MM.1S (cell line): ENCODE data around the gene FGGY.

Experiments
- DNase-seq: peaks from one replicate; pipeline ENCODE4 v3.0.0-alpha.2; 2015
- H2AFZ ChIP-seq: fragments of 300-600 bp; sonication (generic); 2 replicates; pipeline ENCODE4 v1.6.0; 2016; ENCODE audit warnings: antibody characterized with exemption, low read length
- H3F3A ChIP-seq: fragments of 300-600 bp; sonication (generic); 2 replicates; pipeline ENCODE4 v1.6.1; 2016; ENCODE audit warnings: mild to moderate bottlenecking, antibody characterized with exemption, low read length, moderate library complexity, mixed read lengths; ENCODE audit not compliant: insufficient read depth
- H3K27ac ChIP-seq: fragments of 300-600 bp; sonication (generic); 2 replicates; pipeline ENCODE4 v1.5.1; 2016; ENCODE audit warnings: mild to moderate bottlenecking, low read length
- H3K27me3 ChIP-seq: fragments of 300-600 bp; sonication (generic); replicated peaks from 2 replicates; pipeline ENCODE4 v1.6.0; 2016; ENCODE audit warnings: low read length; ENCODE audit not compliant: insufficient read depth
- H3K36me3 ChIP-seq: fragments of 300-600 bp; sonication (generic); replicated peaks from 2 replicates; pipeline ENCODE4 v1.6.1; 2016; ENCODE audit warnings: mild to moderate bottlenecking, low read length, mixed read lengths; ENCODE audit not compliant: insufficient read depth
- H3K4me1 ChIP-seq: fragments of 300-600 bp; sonication (generic); 2 replicates; pipeline ENCODE4 v1.6.1; 2016; ENCODE audit warnings: low read length, mixed read lengths
- H3K4me2 ChIP-seq: fragments of 300-600 bp; sonication (generic); 2 replicates; pipeline ENCODE4 v1.6.0; 2016; ENCODE audit warnings: low read depth, low read length
- H3K4me3 ChIP-seq: fragments of 300-600 bp; sonication (generic); 2 replicates; pipeline ENCODE4 v1.5.1; 2016; ENCODE audit warnings: low read length, mixed read lengths
- H3K79me2 ChIP-seq: fragments of 300-600 bp; sonication (generic); 2 replicates; pipeline ENCODE4 v1.6.1; 2016; ENCODE audit warnings: mixed run types, low read length, mixed read lengths
- H3K9ac ChIP-seq: fragments of 300-600 bp; sonication (generic); 2 replicates; pipeline ENCODE4 v1.6.1; 2016; ENCODE audit warnings: low read length, mixed read lengths
- H3K9me2 ChIP-seq: fragments of 300-600 bp; sonication (generic); replicated peaks from 2 replicates; pipeline ENCODE4 v1.6.1; 2016; ENCODE audit warnings: mild to moderate bottlenecking, low read length, mixed read lengths; ENCODE audit not compliant: insufficient read depth
- H3K9me3 ChIP-seq: fragments of 300-600 bp; sonication (generic); replicated peaks from 2 replicates; pipeline ENCODE4 v1.6.1; 2016; ENCODE audit warnings: mild to moderate bottlenecking, low read length, mixed read lengths; ENCODE audit not compliant: insufficient read depth
- H4K20me1 ChIP-seq: fragments of 300-600 bp; sonication (generic); 2 replicates; pipeline ENCODE4 v1.6.1; 2016; ENCODE audit warnings: mild to moderate bottlenecking, low read length, moderate library complexity, mixed read lengths; ENCODE audit not compliant: insufficient read depth
- EZH2 ChIP-seq: fragments of 300-600 bp; sonication (generic); optimal IDR thresholded peaks from 2 replicates; pipeline ENCODE3; 2017; ENCODE audit warnings: low read depth, mild to moderate bottlenecking, antibody characterized with exemption, low read length, mixed read lengths
- EZH2phosphoT487 ChIP-seq: fragments of 300-600 bp; sonication (generic); IDR thresholded peaks from 2 replicates; pipeline ENCODE4 v1.6.1; 2018; ENCODE audit warnings: antibody characterized with exemption, low read length
- TF ChIP-seq, protein P1 (sequence below): fragments of 300-600 bp; sonication (generic); IDR thresholded peaks from 2 replicates; pipeline ENCODE4 v1.5.1; 2016; ENCODE audit warnings: antibody characterized with exemption, low read length, mixed read lengths

Gene FGGY

DNA sequence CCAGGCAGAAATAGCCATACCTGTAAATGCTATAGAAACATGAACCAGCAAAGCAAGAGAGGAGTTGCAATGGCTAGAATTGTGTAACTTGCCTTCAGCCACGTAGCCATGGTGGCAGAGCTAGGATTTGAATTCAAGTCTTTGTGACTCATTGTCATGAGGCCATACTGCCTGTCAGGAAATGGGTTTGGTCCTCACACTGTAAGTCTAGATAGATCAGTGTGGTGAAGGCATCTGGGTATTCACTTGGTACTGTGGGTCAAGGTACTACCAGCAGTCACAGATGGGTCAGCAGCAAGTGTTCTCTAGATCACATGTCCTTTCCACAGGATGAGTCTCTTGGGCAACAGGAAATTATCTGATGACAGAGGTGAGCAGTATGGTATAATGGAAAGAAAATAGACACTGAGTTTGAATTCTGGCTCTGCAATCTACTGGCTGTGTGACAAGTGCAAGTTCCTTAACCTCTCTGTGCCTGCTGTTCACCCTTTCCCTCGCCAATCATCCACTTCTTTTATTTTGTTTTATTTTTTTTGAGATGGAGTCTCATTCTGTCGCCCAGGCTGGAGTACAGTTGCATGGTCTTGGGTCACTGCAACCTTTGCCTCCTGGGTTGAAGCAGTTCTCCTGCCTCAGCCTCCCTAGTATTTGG is 36.9 kb downstream of the FGGY start:
- Histone ChIP-seq H3K4me3 (no peak overlapping the region), H3K9me3 (no peaks in the 10 kb centered on the region)

DNA sequence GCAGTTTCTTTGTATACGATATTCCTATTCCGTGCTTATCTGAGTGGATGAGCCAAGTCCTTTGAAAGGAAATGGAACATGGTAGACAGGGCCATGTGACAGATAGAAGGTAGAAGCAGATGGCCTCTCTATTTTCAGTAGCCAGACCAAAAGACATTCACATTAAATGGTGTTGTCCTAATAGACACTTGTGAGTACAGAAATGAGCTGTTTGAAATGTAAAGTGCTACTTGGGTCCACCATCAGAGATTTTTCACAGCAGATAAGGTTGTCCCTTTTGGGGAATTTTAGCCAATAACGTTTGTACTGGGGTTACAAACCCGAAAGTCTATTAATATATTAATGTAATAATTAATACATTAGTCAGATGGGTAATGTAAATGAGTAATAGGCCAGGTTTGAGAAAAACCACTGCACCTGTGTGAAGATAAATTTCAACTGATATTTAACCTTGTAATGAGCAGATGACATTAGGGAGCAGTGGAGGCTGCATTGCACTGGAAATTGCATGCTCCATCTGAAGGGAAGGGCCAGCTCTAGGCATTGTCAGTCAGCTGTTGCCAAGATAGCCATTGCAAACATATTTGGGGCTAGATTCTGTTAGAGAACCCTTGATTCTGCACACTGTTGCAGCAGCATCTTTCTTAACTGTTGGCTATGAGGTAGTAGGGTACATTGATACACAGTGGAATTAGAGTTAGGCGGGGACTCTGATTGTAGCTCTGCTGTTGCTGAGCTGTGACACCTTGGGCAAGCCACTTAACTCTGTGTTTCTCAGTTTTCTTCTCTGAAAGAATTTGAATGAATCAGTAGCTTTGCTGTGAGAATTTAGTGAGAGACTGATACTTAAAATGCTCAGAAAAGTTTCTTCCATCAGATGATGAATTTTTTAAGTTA is 43.8 kb downstream of the FGGY start:
- no peaks in the 10 kb centered on the region for H3K79me2 ChIP-seq
- no peaks in the 10 kb centered on the region for H3K4me1 ChIP-seq
- no peaks in the 10 kb centered on the region for H3K9me3 ChIP-seq
- no peak overlapping the region for H3K9ac ChIP-seq
- H3K9me2 ChIP-seq = no peaks in the 10 kb centered on the region
- H3K4me2 ChIP-seq = no peak overlapping the region
- no peaks in the 10 kb centered on the region for H3K36me3 ChIP-seq
- no peaks in the 10 kb centered on the region for H3K27me3 ChIP-seq
- no peak overlapping the region for H2AFZ ChIP-seq
- H3K4me3 ChIP-seq = no peak overlapping the region
- TF ChIP-seq, protein P1, sequence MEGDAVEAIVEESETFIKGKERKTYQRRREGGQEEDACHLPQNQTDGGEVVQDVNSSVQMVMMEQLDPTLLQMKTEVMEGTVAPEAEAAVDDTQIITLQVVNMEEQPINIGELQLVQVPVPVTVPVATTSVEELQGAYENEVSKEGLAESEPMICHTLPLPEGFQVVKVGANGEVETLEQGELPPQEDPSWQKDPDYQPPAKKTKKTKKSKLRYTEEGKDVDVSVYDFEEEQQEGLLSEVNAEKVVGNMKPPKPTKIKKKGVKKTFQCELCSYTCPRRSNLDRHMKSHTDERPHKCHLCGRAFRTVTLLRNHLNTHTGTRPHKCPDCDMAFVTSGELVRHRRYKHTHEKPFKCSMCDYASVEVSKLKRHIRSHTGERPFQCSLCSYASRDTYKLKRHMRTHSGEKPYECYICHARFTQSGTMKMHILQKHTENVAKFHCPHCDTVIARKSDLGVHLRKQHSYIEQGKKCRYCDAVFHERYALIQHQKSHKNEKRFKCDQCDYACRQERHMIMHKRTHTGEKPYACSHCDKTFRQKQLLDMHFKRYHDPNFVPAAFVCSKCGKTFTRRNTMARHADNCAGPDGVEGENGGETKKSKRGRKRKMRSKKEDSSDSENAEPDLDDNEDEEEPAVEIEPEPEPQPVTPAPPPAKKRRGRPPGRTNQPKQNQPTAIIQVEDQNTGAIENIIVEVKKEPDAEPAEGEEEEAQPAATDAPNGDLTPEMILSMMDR = no peak
- TF ChIP-seq EZH2phosphoT487 = no peak
- TF ChIP-seq EZH2 = no peak
- no peak overlapping the region for H3K27ac ChIP-seq
- no peaks in the 10 kb centered on the region for H3F3A ChIP-seq
- H4K20me1 ChIP-seq = no peaks in the 10 kb centered on the region
- DNase-seq = no peak

More for the DNA sequence above, 36.9 kb downstream of the FGGY start:
- H3K9me2 ChIP-seq = no peaks in the 10 kb centered on the region
- H3K9ac ChIP-seq = no peak overlapping the region
- H3K79me2 ChIP-seq = no peaks in the 10 kb centered on the region
- no peaks in the 10 kb centered on the region for H3K27me3 ChIP-seq
- no peaks in the 10 kb centered on the region for H3K36me3 ChIP-seq
- peaks cover 2% of the 10 kb centered on the region; the same call in 1 of the 2 replicates for H3F3A ChIP-seq
- H2AFZ ChIP-seq = no peak overlapping the region
- no peak overlapping the region for H3K4me2 ChIP-seq
- H3K27ac ChIP-seq = no peak overlapping the region
- no peaks in the 10 kb centered on the region for H4K20me1 ChIP-seq
- H3K4me1 ChIP-seq = 0 out of 2 replicates have a peak, but pooled peaks cover 1% of the 10 kb centered on the region
- no peak for DNase-seq
- TF ChIP-seq EZH2 (no peak), EZH2phosphoT487 (no peak)
- TF ChIP-seq, protein P1 = no peak

DNA sequence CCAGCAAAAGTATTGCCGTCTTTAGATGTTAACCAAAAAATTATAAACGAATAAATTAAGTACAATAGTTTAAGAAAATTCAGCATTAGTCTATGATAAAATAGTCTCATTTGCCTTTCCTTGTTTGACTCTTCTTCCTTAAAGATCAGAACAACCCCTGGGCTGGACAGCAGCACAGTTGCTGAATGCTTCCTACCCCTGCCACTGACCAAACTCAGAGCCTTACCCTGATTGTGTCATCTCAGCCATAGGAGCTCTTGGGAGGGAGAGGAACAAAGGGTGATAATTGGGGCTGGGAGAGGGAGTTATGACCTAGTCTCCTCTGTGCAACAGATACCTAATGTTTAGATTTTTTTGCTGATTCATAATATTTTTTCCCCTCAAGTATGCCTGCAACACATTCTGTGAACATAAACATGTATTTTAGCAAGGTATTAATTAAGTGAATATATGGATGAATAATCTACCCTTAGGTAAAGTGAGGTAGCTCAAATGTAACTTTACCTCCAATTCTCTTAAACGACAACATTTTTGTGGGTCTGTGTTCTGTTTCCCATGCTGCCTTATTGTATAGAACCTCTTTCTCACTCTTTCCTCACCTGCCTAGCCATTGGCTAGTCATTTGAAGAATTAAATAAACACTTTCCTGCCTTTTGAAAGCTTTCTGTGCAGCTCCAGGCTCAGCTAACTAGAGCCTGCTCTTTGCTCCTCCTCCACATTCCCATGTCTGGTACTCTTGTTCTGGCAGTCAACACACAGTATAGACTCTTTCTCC is 46.1 kb downstream of the FGGY start:
- Histone ChIP-seq H2AFZ (no peak overlapping the region), H3K27me3 (no peaks in the 10 kb centered on the region), H3K27ac (no peak overlapping the region), H3K79me2 (no peaks in the 10 kb centered on the region), H3K9ac (no peak overlapping the region), H4K20me1 (no peaks in the 10 kb centered on the region), H3K4me1 (no peaks in the 10 kb centered on the region), H3K9me3 (no peaks in the 10 kb centered on the region), H3K4me3 (no peak overlapping the region), H3F3A (no peaks in the 10 kb centered on the region), H3K36me3 (no peaks in the 10 kb centered on the region), H3K9me2 (no peaks in the 10 kb centered on the region), H3K4me2 (no peak overlapping the region)
- DNase-seq = no peak
- TF ChIP-seq EZH2 = no peak
- no peak for TF ChIP-seq EZH2phosphoT487
- TF ChIP-seq, protein P1 = no peak
